Activated CD4-positive, CD25-positive, alpha-beta regulatory T cell treated with anti-CD3 and anti-CD28 coated beads, Interleukin-2, amount 50 U/mL, for 72 hours (primary cell): ENCODE results near the gene TMUB2.
A peak's percentile ranks its signal among the peaks of the same experiment; 100 is the strongest.

Source experiments
- DNase-seq: peaks from one replicate; pipeline ENCODE4 v3.0.0; 2021

Gene TMUB2

DNA sequence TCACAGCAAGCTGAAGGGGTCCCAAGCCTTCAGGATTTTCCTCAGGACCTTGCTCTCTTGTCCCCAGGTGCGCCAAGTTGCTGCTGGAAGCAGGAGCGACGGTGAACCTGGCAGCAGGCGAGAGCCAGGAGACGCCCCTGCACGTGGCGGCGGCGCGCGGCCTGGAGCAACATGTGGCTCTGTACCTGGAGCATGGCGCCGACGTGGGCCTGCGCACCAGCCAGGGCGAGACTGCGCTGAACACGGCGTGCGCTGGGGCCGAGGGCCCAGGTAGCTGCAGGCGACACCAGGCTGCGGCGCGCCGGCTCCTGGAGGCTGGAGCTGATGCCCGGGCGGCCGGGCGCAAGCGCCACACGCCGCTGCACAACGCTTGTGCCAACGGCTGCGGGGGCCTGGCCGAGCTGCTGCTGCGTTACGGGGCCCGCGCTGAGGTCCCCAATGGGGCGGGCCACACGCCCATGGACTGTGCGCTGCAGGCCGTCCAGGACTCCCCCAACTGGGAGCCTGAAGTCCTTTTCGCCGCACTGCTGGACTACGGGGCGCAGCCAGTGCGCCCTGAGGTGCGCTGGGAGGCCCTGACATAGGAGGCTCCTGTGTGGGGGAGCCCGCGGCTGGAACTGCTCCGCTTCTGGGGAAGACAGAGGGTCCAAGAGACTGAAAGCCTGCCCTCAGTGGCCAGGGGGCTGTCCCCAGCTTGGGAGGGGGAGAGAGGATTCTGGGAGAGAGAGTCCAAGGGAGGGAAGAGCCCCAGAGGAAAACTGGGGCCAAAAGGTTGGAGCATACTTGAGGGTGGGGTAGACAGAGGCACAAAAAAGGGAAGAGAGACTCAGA is 9.9 kb upstream of the TMUB2 start:
- DNase-seq = no peak

DNA sequence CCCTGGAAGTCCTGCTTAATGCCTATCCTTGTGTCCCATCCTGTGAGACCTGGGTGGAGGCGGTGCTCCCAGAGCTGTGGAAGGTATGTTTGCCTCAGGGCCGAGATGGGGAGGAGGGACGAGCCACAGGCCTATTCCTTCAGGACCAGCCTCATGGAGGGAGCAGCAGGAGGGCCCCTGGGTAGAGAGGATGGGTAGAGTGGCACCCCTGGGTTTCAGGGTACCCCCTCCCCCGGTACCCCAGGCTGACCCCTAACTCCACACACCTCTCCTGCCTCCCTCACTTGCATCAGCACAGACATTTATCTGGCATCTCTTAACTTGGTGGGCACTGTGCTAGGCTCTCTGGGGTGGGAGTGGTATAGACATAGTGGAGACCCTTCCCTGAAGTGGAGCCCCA is 9.1 kb upstream of the TMUB2 start:
- no peak for DNase-seq

DNA sequence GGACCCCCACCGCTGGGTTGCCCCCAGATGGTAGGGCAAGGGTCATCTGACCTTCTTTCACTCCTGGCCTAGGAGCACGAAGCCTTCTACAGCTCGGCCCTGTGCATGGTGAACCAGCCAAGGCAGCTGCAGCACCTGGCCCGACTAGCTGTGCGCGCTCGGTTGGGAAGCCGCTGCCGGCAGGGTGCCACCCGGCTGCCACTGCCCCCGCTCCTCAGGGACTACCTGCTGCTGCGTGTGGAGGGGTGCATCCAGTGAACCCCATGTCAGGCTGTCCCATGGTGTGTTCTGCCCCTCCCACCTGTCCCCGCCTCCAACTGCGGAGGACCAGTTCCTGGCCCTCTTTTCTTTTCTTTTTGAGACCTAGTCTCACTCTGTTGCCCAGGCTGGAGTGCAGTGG is 8.6 kb upstream of the TMUB2 start:
- DNase-seq = no peak

DNA sequence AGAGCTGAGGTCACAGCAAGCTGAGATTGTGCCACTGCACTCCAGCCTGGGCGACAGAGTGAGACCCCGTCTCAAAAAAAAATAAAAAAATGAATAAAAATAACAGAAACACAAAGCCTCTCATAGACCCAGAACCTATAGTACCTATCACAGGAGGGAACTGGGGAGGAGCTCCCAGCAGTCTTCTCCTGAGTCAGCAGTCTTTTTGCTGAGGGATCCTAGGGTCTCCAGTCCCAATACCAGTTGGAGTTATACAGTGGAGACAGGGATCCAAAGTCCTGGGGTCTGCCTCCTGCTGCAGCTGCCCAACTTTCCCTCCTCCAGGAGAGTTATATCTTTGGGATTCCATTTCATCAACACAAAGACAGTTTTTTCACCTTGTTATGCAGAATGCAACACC is 3.7 kb upstream of the TMUB2 start:
- no peak for DNase-seq

DNA sequence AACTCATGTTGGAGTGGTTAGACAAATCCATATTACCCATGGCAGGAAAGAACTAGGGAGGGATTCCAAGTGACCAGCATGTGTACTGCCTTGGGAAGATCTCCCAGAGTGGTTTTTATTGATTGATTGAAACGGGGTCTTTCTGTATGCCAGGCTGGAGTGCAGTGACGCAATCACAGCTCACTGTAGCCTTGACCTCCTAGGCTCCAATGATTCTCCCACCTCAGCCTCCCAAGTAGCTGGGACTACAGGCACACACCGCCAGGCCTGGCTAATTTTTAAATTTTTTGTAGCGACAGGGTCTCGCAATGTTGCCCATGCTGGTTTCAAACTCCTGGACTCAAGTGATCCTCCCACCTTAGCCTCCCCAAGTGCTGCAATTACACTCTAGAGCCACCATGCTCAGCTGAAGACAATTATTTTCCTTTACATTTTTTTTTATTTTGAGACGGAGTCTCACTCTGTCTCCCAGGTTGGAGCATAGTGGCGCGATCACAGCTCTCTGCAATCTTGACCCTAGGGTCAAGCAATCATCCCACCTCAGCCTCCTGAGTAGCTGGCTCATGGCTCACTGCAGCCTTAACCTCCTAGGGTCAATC is 2.5 kb upstream of the TMUB2 start:
- DNase-seq = no peak

DNA sequence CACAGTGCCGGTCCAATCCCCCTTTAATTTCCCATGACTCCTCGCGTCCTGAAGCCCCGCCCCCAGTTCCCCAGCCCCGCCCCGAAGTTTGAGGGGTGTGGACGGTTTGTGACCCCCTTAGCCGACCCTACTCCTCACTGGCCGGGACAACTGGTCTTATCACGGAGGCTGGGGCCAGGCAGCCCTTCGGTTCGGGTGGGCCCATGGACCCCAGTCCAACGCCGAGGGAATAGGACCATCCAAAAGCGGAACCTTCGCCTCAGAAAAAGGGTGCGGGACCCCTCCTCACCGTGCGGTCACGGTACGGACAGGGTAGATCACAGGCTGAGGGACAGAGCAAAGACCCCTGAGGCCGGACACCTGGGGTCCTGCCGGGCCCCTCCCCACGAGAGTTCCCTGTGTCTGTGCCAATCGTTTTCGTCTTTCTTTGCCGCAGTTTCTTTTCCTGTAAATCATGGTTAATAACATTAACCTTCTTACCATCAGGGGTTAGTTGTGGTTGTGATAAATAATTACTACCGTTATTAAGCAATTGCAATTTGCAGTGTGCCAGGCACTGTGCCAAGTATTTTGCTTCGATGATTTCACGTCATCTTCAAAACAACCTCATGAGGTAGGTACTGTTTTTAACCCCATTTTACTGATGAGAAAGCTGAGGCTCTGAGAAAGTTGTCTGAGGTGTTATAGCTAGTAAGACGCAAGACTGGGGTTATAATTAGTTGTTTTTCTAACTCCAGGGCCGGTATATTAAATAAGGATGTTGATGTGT is 543 bp downstream of the TMUB2 start:
- no peak for DNase-seq

DNA sequence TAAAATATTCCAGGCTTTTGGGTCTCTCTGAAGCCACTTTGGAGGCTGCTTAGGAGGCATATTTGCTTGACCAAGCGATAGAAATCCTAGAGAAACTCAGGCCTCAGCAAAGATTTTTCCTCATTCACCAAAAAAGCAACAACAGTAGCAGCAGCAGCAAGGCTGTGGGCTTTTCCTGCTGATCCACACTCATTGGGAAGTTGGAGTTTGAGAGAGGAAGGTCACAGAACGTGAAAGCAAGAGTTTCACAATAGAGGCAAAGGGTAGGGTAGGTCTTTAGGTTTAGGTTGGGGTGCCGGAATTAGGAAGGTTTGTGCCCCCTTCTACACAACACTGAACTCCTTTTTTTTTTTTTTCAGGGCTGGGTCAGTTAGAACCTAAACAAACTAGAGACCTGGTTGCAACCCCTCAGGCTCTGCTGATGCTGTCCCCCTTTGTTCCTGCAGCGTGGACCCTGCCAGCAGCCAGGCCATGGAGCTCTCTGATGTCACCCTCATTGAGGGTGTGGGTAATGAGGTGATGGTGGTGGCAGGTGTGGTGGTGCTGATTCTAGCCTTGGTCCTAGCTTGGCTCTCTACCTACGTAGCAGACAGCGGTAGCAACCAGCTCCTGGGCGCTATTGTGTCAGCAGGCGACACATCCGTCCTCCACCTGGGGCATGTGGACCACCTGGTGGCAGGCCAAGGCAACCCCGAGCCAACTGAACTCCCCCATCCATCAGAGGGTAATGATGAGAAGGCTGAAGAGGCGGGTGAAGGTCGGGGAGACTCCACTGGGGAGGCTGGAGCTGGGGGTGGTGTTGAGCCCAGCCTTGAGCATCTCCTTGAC is 2.0 kb downstream of the TMUB2 start:
- no peak for DNase-seq

DNA sequence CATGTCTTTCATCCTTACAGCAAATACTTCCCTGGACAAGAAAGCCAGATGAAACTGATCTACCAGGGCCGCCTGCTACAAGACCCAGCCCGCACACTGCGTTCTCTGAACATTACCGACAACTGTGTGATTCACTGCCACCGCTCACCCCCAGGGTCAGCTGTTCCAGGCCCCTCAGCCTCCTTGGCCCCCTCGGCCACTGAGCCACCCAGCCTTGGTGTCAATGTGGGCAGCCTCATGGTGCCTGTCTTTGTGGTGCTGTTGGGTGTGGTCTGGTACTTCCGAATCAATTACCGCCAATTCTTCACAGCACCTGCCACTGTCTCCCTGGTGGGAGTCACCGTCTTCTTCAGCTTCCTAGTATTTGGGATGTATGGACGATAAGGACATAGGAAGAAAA is 3.7 kb downstream of the TMUB2 start:
- DNase-seq = no peak

DNA sequence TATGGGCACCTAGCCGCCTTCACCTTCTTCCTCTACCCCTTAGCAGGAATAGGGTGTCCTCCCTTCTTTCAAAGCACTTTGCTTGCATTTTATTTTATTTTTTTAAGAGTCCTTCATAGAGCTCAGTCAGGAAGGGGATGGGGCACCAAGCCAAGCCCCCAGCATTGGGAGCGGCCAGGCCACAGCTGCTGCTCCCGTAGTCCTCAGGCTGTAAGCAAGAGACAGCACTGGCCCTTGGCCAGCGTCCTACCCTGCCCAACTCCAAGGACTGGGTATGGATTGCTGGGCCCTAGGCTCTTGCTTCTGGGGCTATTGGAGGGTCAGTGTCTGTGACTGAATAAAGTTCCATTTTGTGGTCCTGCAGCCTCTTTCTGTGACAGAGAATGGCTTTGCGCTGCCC is 4.6 kb downstream of the TMUB2 start:
- DNase-seq = no peak

DNA sequence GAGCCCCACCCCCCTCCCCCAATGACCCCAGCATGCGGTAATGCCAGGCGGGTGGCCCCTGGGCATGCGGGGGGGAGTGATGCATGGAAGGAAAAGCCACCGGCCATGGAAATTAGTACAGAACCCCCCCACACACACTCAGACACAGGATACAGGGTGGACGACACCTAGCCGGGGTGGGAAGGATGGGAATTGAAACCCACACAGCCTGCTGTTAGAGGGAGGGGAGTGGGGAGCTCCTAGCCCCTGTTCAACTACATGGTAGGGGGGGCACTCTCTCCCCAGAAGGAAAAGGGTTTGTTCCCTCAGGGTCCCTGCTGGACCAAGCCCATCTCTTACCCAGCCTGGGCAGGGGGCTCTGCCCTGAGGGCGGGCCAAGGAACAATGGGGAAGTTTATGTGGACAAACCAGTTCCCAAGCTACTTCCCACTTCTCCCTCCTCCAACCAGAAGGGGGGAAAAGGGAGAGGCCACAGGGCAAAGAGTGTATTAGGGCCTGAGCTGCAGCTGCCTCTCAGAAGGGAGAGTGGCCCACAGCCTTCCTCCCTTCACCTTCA is 5.2 kb downstream of the TMUB2 start:
- DNase-seq = no peak

DNA sequence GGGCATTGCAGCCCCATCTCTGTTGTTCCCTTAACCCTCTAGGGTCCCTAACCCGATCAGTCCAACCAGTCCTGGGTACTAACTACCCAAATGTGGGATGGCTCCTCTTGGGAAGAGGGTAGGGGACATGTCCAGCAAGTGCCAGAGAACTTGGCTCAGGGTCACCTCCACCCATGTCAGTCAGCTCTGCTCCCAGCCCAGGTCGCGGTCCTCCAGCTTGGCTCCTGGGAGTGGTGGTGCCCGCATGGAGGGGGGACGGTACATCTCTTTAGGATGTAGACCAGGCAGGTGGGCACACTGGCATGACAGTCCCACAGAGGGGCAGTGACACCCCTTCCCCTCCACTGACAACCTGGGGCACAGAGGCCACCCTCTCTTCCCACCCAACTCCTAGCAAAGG is 6.0 kb downstream of the TMUB2 start:
- DNase-seq = no peak

DNA sequence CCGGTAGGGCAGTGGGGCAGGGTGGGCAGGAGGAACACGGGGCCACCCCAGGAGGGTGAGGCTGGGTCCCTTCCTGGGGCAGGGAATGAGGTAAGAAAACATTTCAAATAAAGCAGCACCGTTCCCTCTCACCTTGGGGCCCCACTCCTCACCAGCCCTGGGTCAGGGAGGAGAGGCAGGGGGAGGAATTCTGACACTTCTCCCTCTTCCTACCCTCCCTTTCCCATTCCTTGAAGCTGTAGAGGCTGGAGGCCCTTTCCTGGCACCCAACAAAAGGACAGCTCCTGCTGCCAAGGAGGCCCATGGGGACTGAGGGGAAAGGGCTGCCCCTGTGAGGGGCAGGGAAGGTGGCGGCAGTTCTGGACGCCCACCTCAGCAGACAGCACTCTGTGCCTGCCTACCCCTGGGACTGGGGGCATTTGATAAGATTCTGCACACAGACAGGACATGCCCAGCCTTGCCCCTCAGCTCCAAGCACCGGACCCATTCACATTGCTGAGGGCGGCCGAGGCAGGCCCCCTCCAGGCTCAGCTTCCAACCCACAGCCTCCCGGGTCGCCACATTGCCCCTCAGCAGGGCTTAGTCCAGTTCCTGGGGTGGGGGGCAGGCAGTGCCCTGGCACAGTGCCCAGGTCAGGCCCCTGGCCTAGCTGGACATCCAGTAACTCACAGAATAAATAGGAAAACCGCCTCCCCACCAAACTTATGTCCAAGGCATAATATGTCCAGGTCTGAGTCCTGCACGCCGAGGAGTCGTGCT is 6.7 kb downstream of the TMUB2 start:
- no peak for DNase-seq

DNA sequence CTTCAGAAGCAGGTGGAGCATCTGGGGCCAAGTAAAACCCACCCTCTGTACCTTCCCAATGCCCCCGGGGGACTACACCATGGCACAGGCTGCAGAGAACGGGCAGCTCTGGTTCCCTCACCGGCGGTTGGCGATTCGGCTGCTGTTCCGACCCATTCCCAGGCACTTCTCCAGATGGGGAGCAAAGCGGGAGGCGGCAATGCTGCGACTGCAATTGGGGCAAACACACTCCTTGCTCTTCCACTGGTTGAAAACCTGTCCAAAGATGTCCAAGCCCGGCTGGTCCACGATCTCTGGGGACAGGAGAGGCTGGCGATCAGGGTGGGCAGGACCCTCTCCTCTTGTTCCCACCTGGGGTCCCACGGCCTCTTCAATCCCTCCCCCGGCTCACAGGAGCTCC is 10.3 kb downstream of the TMUB2 start:
- no peak for DNase-seq

DNA sequence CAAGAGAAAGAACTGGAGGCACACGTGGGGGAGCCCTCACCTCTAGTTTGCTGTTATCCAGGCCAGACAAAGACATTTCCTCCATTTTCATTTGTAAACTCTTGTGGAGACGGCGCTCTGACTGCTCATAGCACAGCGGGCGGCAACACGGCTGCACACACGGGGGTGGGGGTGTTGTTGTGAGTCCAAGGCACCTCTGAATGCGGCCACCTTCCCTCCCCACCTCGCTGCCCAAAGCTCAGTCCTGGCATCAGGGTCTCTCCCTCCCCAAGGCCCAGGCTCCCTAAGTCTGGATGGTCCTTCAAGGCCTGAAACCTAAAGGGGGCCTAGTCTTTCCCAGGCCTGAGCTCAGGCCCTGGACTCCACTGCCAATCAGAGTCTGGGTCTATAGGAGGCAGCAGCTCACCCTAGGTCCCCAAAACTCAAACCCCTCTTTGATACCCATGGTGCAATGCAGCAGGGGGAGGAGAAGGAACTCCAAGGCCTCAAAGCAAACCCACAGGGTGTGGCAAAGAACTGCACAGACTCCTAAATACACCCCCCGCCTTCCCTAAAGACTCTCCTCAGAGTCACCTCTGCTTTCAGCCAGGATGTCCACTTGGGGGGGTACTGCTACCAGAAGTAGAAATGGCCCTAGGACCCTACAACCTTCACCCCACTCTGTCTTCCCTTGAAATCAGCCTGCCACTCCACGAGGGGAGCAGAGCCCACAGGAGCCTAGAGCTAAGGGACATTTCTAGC is 11.4 kb downstream of the TMUB2 start:
- no peak for DNase-seq

DNA sequence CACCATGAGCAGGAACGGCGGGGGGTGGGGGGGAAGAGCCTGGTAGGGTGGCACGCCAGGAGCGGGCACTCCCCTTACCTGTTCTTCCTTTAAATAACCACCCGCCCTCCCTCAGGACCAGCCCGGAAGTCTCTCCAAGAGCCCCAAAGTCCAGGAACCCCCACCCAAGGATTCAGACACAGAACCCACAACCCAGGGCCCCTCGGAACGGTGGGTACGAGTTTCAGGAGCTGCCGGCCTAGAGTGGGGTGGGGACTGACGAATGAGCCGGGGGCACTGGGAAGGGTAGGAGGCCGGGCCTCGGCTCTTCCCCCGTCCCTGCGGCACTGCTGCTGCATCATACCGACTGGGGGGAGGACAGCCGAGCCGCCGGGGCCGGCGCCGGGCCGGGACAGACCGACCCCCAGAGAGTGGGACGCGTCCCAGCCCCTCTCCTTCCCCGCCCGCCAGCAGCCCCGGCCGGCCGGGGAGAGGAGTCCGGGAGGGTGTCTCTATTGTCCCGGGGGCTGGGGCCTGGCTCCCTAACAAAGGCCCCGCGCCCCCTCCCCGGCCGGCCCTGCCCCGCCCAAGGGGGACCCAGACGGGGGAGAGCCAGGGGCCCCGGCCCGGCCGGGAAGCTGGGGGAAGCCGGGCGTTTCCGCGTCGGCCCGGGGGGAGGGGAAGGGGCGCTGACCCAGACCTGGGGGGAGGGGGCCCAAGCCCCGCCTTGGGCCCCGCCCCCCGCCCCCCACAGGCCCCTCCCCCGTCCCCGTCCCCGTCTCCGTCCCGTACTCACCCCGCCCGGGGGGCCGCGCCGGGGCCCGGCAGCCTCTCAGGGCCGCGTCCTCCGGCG is 12.2 kb downstream of the TMUB2 start:
- DNase-seq = peak; percentile 63

DNA sequence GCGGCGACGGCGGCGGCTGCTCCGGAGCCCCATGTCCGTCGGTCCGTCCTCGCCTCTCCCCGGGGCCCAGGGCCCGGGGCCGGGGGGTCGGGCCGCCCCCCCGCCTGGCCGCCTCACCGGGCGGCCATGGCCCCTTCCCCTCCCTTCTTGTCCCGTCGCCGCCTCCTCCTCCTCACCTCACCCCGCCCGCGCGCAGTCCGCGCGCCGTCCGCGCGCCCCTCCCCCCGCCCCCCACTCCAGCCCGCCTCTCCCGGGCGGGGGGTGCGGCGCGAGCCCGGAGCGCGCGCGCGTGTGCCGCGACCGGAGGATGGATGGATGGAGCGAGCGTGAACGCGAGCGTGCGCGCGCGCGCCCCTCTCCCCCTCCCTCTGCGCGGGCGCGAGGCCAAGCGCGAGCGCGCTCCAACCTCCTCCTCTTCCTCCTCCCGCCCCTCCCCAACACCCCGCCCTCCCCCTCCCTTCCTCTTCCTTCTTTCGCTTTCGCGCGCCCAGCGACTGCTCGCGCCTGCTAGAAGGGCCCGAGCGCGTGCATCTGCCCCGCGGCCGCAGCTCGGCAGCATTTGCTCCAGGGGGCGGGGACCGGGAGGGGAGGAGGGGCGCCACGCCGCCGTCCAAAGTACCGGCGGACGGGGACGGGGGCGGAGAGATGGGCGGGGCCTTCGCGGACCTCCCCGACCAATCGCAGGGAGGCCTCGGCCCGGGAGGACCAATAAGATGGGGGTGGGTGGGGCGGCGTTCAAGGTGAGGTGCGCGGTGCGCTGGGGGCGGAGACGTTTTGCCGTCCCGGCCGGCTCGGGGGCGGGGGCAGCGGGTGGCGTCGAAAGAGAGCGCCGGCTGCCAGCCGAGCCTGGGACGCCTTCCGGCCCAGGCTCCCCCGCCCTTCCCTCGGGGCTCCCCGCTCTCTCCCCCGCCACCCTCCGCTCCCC is 13.0 kb downstream of the TMUB2 start, which contains the start of gene ATXN7L3:
ATXN7L3 (minus strand) TSS at position 332 of the 925 bp plus-strand sequence. CDS start 1,814 bp downstream, outside the sequence.
- DNase-seq = peak; percentile 99

DNA sequence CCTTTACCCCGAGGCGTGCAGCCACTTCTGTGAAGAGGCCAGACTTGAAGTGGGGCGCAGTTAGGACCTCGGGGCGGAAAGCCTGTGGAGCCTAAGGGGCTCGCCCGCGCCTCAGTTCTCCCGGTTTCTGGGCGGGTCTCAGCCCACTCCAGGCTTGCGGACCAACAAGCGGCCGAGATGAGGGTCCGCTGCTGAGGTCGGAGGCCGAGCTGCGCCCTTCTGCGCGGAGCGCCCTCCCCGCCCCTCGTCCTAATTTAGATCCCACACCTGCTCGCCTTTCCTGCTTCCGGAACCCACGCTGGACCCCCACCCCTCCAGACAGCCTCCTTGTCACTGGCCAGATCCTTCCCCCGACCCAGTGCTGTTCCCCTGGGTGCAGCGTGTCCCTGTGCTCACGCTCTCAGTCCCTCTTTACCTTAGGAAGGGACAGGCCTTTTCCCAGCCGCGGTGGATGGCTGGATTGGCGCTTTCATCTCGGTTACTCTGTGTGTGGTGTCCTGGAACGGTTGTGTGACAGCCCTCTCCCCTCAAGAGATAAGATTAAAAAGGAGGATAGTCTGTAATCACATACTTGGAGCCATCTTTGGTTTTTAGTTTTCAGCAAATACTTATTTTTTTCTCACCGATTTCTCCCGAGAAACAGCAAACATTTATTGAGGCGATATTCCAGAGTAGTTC is 13.8 kb downstream of the TMUB2 start:
- no peak for DNase-seq

DNA sequence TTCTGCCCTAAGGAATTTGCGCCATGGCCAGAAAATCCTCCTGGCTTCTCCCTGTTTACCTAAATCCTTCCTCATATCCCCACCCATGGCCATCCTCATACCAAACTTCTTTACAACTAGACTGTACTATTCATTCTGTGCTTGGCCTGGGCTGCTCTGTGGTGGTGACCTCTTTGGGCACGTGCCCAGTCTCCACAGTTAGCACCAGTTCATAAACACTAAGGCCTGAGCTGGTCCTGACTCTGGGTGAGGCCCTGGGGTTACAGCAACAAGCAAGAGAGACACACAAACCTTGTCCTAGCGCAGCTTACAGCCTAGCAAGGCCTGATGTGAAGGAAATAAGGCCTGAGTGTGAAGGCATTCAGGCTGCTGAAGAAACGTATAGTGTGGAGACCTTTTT is 16.0 kb downstream of the TMUB2 start:
- no peak for DNase-seq
